Stomach (tissue), 9 donors: ENCODE data around the gene VEPH1. TPM values are rescaled to one million over a fixed set of nuclear protein-coding genes. Genes with fewer than 3 reads are reported as not detected.

Experiments
- DNase-seq, 2 donors: peaks; one replicate each; pipeline versions ENCODE4 v3.0.0 to v3.0.0-alpha.2; 2013 to 2019
- H3K27ac ChIP-seq, 5 donors: fragments of 200-600 bp in 4 of 5; sonication (generic) in 4 of 5; one replicate each; pipeline ENCODE4 v1.5.1; 2013 to 2019; ENCODE audit warnings: mild to moderate bottlenecking in 1 of 5, moderate library complexity in 1 of 5
- H3K27me3 ChIP-seq, 3 donors: fragments of 200-600 bp; sonication (generic); one replicate each; pipeline ENCODE4 v1.5.1; 2017 to 2019; ENCODE audit warnings: mixed run types in 1 of 3
- H3K36me3 ChIP-seq, 4 donors: fragments of 200-600 bp; sonication (generic); 1 replicate in 3 of 4; 2 replicates in 1 of 4; pipeline ENCODE4 v1.5.1; 2016 to 2019
- H3K4me1 ChIP-seq, 4 donors: fragments of 200-600 bp; sonication (generic); one replicate each; pipeline ENCODE4 v1.5.1; 2016 to 2019
- H3K4me3 ChIP-seq, 4 donors: fragments of 200-600 bp; sonication (generic) in 3 of 4; one replicate each; pipeline ENCODE4 v1.5.1; 2016 to 2019; ENCODE audit warnings: mild to moderate bottlenecking in 1 of 4
- H3K9me3 ChIP-seq, 4 donors: fragments of 200-600 bp; sonication (generic); one replicate each; pipeline ENCODE4 v1.5.1; 2016 to 2019
- CTCF ChIP-seq, 7 experiments: fragments of 450-650 bp in 4 of 7; fragments of 200-600 bp in 3 of 7; sonication (generic) in 3 of 7; IDR thresholded peaks; one replicate each; pipeline ENCODE4 v1.5.1; 2016 to 2019; ENCODE audit warnings: antibody characterized with exemption in 7 of 7, control low read depth in 2 of 7, mild to moderate bottlenecking in 1 of 7
- EP300 ChIP-seq: sonication (generic); formaldehyde crosslinking; IDR thresholded peaks from one replicate; pipeline ENCODE4 v1.6.1; 2017; ENCODE audit warnings: antibody characterized with exemption
- POLR2A ChIP-seq, 4 donors: fragments of 450-650 bp; IDR thresholded peaks; one replicate each; pipeline ENCODE4 v1.6.1; 2016; ENCODE audit warnings: antibody characterized with exemption in 4 of 4, control low read depth in 2 of 4, mild to moderate bottlenecking in 1 of 4, moderate library complexity in 1 of 4
- POLR2AphosphoS5 ChIP-seq, 3 donors: sonication (generic); formaldehyde crosslinking; IDR thresholded peaks; one replicate each; pipeline ENCODE4 v1.6.1; 2016; ENCODE audit warnings: antibody characterized with exemption in 3 of 3
- WGBS, 5 donors: extraction: QIAGEN DNeasy Blood & Tissue Kit in 3 of 5; methylation state at CpG; one replicate each; pipeline versions ENCODE4 v1.1.5 to v1.1.7; 2013 to 2018; 5-methylcytosine and 5-hydroxymethylcytosine counted together
- intact Hi-C: fragments of 100-400 bp; cut with DNase I; formaldehyde crosslinking; loops from one replicate; pipeline ENCODE4 v1.15.1; 2023; ENCODE audit warnings: low total_unique reads
- polyA plus RNA-seq, 3 donors: library from polyadenylated mRNA; stranded (reverse); fragments of 200-250 nt; gene quantifications; one replicate each; pipeline ENCODE4 v1.2.3, GENCODE V29; 2013
- total RNA-seq, 5 donors: library from RNA; depleted of rRNA; stranded (reverse); fragments of >200 nt; gene quantifications; one replicate each; pipeline versions ENCODE4 v1.1.0 to v1.2.3, GENCODE V29; 2014 to 2016
- donor health status: healthy with polysubstance abuse.
- donor health status: Bipolar disorder and iron deficiency.
- donor health status: healthy.

The VEPH1 gene
- total and polyA plus RNA-seq, 8 donors: 0.58 to 9.4 (median 1.5) TPM; not detected in 1

GRCh38 chr3:157392104-157392503 lies 111.1 kb downstream of the VEPH1 start:
- no peak for DNase-seq
- intact Hi-C loops: no loop called here
- no peak for TF ChIP-seq EP300
- no peak for TF ChIP-seq CTCF (IDR thresholded peaks at IDR 0.05)
- TF ChIP-seq POLR2AphosphoS5 (IDR thresholded peaks at IDR 0.05): no peak
- no peak for TF ChIP-seq POLR2A (IDR thresholded peaks at IDR 0.05)
- H3K4me1 ChIP-seq: no peaks in the 10 kb centered on the region
- no peaks in the 10 kb centered on the region for H3K36me3 ChIP-seq
- WGBS, 5 donors: 81 to 94% (median 89%) methylated on average over 4 of the region's 4 CpGs
- no peak overlapping the region for H3K4me3 ChIP-seq
- H3K9me3 ChIP-seq: no peaks in the 10 kb centered on the region
- H3K27me3 ChIP-seq: no peaks in the 10 kb centered on the region
- no peak overlapping the region for H3K27ac ChIP-seq

- DNase-seq: no peak
- TF ChIP-seq POLR2AphosphoS5 (IDR thresholded peaks at IDR 0.05) (no peak), POLR2A (IDR thresholded peaks at IDR 0.05) (no peak), CTCF (IDR thresholded peaks at IDR 0.05) (no peak), EP300 (no peak)
- Histone ChIP-seq H3K27me3 (no peaks in the 10 kb centered on the region), H3K4me1 (no peaks in the 10 kb centered on the region), H3K36me3 (no peaks in the 10 kb centered on the region), H3K9me3 (no peaks in the 10 kb centered on the region), H3K4me3 (no peak overlapping the region), H3K27ac (no peak overlapping the region)
- 83 to 94% (median 89%) methylated on average over 7 to 9 of the region's 9 CpGs for WGBS, 5 donors
- intact Hi-C loops: no loop called here
Observed at GRCh38 chr3:157390713-157391515, 112.3 kb downstream of the VEPH1 start.

GRCh38 chr3:157388976-157389375 lies 114.2 kb downstream of the VEPH1 start:
- H3K36me3 ChIP-seq: no peaks in the 10 kb centered on the region
- no peak overlapping the region for H3K4me3 ChIP-seq
- DNase-seq: no peak
- H3K27ac ChIP-seq: no peak overlapping the region
- H3K4me1 ChIP-seq: no peaks in the 10 kb centered on the region
- H3K9me3 ChIP-seq: no peaks in the 10 kb centered on the region
- intact Hi-C loops: no loop called here
- no peaks in the 10 kb centered on the region for H3K27me3 ChIP-seq
- TF ChIP-seq POLR2AphosphoS5 (IDR thresholded peaks at IDR 0.05) (no peak), POLR2A (IDR thresholded peaks at IDR 0.05) (no peak), CTCF (IDR thresholded peaks at IDR 0.05) (no peak)

- H3K4me1 ChIP-seq: no peaks in the 10 kb centered on the region
- no peaks in the 10 kb centered on the region for H3K36me3 ChIP-seq
- intact Hi-C loops: no loop called here
- DNase-seq: no peak
- no peaks in the 10 kb centered on the region for H3K9me3 ChIP-seq
- H3K27ac ChIP-seq: no peak overlapping the region
- no peaks in the 10 kb centered on the region for H3K27me3 ChIP-seq
- TF ChIP-seq CTCF (IDR thresholded peaks at IDR 0.05) (no peak), EP300 (no peak), POLR2AphosphoS5 (IDR thresholded peaks at IDR 0.05) (no peak), POLR2A (IDR thresholded peaks at IDR 0.05) (no peak)
- WGBS, 5 donors: 28 to 92% (median 66%) methylated on average over 3 of the region's 3 CpGs
- no peak overlapping the region for H3K4me3 ChIP-seq
Observed at GRCh38 chr3:157387708-157388435, 115.3 kb downstream of the VEPH1 start.
